Motor neuron (in vitro differentiated cells): ENCODE data around the gene EME1. TPM values are rescaled to one million over a fixed set of nuclear protein-coding genes. Genes with fewer than 3 reads are reported as not detected.
"Not testable (repeated sequence)": the region's sequence is repeated elsewhere in the genome, so short reads cannot be mapped to it uniquely, and the experiment has no call there.

Experiments
- ATAC-seq, 8 experiments: fragments of 200-7000 bp; cut with Tn5 transposase; replicated peaks in 6 of 8; 2 replicates each; pipeline ENCODE4 v1.8.0; 2021; ENCODE audit warnings: mild to moderate bottlenecking in 8 of 8, moderate library complexity in 8 of 8
- H3K27ac ChIP-seq, 2 donors: fragments of 250-450 bp; sonication (Bioruptor Pico); 2 replicates each; pipeline ENCODE4 v1.9.0; 2021; ENCODE audit warnings: antibody characterized with exemption in 2 of 2, mild to moderate bottlenecking in 2 of 2, moderate library complexity in 1 of 2
- H3K4me1 ChIP-seq, 2 donors: fragments of 250-450 bp; sonication (Bioruptor Pico); replicated peaks in 1 of 2; 2 replicates each; pipeline ENCODE4 v1.6.1; 2021; ENCODE audit warnings: antibody characterized with exemption in 2 of 2, mild to moderate bottlenecking in 2 of 2, moderate library complexity in 1 of 2
- H3K4me3 ChIP-seq, 5 donors: fragments of 250-450 bp; sonication (Bioruptor Pico); 2 replicates each; pipeline ENCODE4 v1.9.0; 2021; ENCODE audit warnings: antibody characterized with exemption in 5 of 5, mild to moderate bottlenecking in 5 of 5, moderate library complexity in 4 of 5
- WGBS, 10 experiments: fragments of 450-650 bp; shearing (Covaris generic); methylation state at CpG; one replicate each; pipeline ENCODE4 v1.0.0; 2022; 5-methylcytosine and 5-hydroxymethylcytosine counted together
- in situ Hi-C, 9 experiments: fragments of 400-800 bp; cut with MboI; loops; one replicate each; pipeline ENCODE4 v1.15.0; 2021; ENCODE audit warnings: low sequenced_read_pairs in 9 of 9, low pct_unique_long_range_greater_than_20kb in 2 of 9; ENCODE audit not compliant: unreplicated experiment in 9 of 9
- total RNA-seq, 8 experiments: library from RNA; unstranded; fragments of 300-600 nt; gene quantifications; 2 replicates each; pipeline versions ENCODE4 v1.2.3 to v1.2.4, GENCODE V29; 2022

The EME1 gene
- total RNA-seq, 8 experiments from 2014 or later = 0.66 to 14.5 (median 5.7) TPM

DNA sequence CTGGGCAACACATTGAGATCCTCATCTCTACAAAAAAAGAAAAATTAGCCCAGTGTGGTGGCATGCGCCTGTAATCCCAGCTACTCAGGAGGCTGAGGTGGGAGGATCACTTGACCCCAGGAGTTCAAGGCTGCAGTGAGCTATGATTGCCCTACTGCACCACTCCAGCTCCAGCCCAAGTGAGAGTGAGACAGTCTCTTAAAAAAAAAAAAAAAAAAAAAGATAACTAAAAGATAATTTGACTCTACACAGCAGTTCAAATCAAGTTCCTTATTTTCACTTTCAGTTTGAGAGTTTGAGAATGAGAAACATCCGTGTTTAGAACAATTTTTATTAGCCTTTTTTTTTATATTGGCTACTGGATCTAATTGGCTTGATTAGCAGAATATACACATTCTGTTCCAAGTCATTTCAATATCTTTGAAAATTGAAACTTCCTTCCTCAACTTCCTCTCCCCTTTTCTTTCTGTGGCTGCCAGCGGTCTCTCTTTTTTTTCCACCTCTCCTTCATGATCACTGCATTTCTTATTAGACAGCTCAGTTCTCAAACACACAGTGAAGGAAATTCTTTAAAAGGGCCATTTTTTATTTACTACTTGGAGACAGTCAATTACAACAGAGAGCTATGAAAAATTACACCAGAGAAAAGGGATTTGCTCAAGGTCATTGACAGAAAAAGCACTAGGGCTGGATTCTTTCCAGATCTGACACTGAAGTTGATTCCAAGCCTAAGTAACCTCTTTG lies 48.5 kb downstream of the EME1 start:
- in situ Hi-C loops = no loop called here
- Histone ChIP-seq H3K4me1 (peaks cover 18% of the 10 kb centered on the region in 2 donors), H3K27ac (no peak overlapping the region), H3K4me3 (no peak overlapping the region)
- 11 to 94% (median 66%) methylated on average over 2 to 3 of the region's 3 CpGs; no CpG with 5 or more reads in 1 of the 10 experiments for WGBS, 10 experiments
- ATAC-seq = peak in 2 of 8 experiments; percentile 12 to 25

DNA sequence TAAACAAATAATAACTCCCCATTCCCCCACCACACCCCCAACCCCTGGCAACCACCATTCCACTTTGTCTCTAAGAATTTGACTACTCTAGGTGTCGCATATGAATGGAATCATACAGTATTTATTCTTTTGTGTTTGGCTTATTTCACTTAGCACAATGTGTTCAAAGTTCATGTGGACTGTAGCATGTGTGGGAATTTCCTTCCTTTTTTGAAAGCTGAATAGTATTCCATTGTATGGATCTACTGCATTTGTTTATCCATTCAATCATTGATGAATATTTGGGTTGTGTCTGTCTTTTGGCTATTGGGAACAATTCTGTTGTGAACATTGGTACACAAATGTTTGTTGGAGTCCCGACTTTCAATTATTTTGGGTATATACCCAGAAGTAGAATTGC lies 49.7 kb downstream of the EME1 start:
- no peak overlapping the region for H3K27ac ChIP-seq
- 71 to 100% (median 100%) methylated on average over 1 of the region's 2 CpGs; no CpG with 5 or more reads in 3 of the 10 experiments for WGBS, 10 experiments

DNA sequence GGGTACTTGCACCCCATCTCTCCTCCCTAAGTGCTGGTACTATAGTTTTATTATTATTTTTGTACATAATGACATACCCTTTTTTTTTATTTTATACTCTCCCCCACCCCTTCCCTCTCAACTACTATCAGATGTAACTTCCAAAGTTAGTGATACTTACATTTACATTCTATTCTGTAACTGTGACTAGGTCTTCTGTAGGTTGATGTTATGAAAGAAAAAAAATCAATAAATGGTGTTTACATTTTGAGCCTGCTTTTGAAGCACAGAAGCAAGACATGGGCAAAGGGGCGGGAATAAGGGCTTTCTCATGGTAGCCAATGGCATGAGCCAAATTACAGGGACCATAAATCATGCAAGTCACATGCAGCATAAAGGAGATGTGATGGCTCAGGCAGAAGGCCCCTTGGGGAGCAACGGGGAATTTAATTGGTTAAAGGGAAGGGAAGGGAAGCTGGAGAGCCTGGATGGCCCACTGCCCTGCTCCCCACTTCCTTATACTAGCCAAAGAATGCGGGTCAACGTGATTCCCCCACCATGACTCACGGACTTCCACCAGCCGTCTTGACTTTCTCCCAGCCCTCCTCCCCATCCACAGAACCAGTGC lies 50.6 kb downstream of the EME1 start:
- WGBS, 10 experiments = 14 to 100% (median 47%) methylated on average over 1 to 5 of the region's 6 CpGs
- Histone ChIP-seq H3K27ac (no peak overlapping the region), H3K4me1 (peaks cover 23 to 27% of the 10 kb centered on the region in 2 donors), H3K4me3 (no peak overlapping the region)
- ATAC-seq = peak in 5 of 8 experiments; percentile 10 to 74 (median 70)
- in situ Hi-C loops = no loop called here

More for the DNA sequence above, 49.7 kb downstream of the EME1 start:
- in situ Hi-C loops = no loop called here
- peaks cover 23 to 27% of the 10 kb centered on the region in 2 donors for H3K4me1 ChIP-seq
- H3K4me3 ChIP-seq = no peak overlapping the region
- ATAC-seq = no peak

DNA sequence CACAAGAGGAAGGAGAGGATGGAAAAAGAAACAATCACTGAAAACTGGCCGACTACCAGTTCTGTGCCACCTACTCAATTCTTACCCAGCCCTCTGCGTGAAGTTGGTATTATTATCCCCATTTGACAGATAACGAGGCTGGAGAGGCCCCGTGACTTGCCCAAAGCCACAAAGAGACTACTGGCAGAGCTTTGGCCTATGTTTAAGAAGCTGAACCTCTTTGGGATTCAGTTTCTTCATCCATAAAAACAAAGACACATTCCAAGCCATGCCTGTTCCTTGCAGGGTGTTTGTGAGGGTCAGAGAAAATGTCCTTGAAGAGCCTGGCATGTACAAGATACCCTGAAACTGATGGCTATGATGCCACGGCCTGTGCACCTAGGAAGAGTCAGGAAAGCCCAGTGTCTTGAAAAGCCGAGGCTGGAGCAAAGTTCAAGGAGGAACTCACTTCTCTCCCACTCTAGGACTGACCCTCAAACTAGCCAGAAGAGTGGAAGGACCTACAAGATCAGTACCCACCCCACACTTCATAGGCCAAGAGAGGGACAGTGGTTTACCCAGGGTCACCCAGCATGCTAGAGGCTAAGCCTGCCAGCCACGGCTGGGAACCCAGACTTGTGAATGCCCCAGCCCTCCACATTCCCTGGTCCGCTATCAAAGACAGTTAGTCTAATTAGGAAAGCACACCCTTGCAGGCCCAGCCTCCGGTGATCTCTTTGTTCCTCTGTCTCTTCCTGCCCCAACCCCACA lies 51.4 kb downstream of the EME1 start:
- no peak for ATAC-seq
- in situ Hi-C loops = no loop called here
- Histone ChIP-seq H3K27ac (no peak overlapping the region), H3K4me1 (peaks cover 23 to 27% of the 10 kb centered on the region in 2 donors), H3K4me3 (no peak overlapping the region)
- WGBS, 10 experiments = 56 to 100% (median 88%) methylated on average over 1 to 7 of the region's 9 CpGs; no CpG with 5 or more reads in 2 of the 10 experiments

DNA sequence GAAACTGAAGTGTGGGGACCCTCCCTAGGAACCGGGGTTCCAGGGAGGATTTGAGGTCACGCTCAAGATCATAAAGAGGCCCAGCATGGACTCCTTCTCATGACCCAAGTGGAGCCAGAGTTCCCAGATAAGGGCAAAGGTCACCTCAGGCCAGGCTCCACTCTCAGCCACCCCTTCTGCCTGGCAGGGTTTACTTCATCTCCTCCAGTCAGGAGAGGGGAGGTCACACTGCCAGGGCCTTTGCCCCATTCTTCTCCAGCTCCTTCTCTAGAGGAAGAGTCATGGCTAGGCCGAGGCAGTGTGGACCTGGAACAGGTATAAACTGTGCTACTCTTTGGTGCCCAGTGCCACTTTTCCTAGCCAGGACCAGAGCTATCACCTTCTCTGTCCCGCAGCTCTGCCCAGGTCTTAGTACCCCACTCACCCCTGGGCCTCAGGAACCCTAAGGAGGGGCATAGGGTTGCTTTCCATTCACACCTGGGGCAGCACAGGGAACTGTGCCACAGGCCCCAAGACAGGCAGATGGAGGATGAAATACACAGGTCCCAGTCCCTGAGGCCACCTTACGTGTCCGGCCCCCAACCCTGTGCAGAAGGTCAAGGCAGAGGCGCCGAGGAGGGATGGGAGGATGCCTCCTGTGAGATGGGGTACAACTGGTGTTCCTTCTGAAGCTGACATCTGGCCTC lies 52.1 kb downstream of the EME1 start:
- in situ Hi-C loops = no loop called here
- H3K27ac ChIP-seq = peak overlapping the region in 1 of 2 donors; percentile 29
- 90 to 100% (median 100%) methylated on average over 1 to 4 of the region's 8 CpGs; no CpG with 5 or more reads in 3 of the 10 experiments for WGBS, 10 experiments
- peak overlapping the region in 3 of 5 donors; percentile 32 to 43 (median 36) for H3K4me3 ChIP-seq
- ATAC-seq = peak in 1 of 8 experiments; percentile 8
- H3K4me1 ChIP-seq = peaks cover 23 to 27% of the 10 kb centered on the region in 2 donors

DNA sequence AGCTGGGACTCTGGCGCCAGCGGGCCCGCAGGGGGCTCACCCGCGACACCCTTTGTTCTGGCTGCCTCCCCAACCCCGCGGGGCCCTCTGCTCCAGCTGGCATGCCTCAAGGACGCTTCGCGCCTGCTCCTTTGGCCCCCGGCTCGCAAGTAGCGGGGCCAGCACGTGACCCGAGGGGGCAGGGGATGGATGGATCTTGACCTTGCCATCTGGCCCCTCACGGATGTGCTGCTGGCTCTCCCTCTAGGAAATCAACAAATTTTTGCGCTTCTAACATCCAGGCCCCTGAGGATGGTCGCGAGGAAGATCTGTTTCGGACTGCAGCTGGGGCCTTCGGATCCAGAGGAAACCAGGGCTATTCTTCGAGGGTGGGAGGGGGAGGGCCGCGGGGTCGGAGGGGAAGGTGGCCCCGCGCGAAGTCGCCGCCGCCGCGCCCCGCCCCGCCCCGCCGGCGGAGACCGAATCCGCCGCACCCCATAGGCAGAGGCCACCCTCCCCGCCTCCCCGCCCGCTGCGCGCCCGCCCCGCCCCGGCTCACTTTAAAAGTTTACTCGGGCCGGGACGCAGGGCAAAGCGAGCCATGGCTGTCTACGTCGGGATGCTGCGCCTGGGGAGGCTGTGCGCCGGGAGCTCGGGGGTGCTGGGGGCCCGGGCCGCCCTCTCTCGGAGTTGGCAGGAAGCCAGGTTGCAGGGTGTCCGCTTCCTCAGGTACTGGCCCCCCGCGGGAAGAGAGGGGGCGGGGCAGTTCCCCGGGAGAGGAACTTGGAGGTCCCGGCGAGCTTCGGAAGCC lies 52.8 kb downstream of the EME1 start, which contains the start of gene ACSF2:
ACSF2 (plus strand) TSS at position 537 of the 790 bp plus-strand sequence; CDS start at position 581, 44 bp downstream.
- in situ Hi-C loops = no loop called here

DNA sequence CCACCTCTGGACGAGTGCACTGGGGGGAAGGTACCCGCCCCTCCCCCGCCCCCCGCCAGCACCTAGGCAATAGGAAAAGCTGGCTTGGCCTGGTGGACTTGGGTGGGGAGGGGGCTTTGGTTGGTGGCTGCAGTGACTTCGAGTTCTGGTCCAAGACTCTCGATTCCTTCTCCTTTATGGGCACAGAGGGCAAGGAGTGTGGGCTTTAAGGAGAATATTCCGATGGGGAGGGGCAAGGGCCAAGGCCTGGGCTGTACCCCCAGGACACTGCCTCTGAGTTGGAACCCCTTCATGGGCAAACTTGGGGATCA lies 53.4 kb downstream of the EME1 start:
- WGBS, 10 experiments = 0% methylated on average over 1 of the region's 7 CpGs; no CpG with 5 or more reads in 9 of the 10 experiments
- Histone ChIP-seq H3K27ac (peak overlapping the region in 1 of 2 donors; percentile 8), H3K4me1 (peaks cover 23 to 27% of the 10 kb centered on the region in 2 donors), H3K4me3 (peak overlapping the region in 4 of 5 donors; percentile 21 to 43 (median 34))
- ATAC-seq = peak in 1 of 8 experiments; percentile 17
- in situ Hi-C loops = no loop called here

More for the DNA sequence above, 52.8 kb downstream of the EME1 start, which contains the start of gene ACSF2:
- 0 to 20% (median 3%) methylated on average over 1 to 11 of the region's 70 CpGs; no CpG with 5 or more reads in 6 of the 10 experiments for WGBS, 10 experiments
- peaks cover 23 to 27% of the 10 kb centered on the region in 2 donors for H3K4me1 ChIP-seq
- peak within 1 kb of the TSS in 1 of 2 donors; percentile 29 for H3K27ac ChIP-seq
- peak within 1 kb of the TSS; percentile 7 to 43 (median 32) for H3K4me3 ChIP-seq
- peak; percentile 62 to 90 (median 67) for ATAC-seq

DNA sequence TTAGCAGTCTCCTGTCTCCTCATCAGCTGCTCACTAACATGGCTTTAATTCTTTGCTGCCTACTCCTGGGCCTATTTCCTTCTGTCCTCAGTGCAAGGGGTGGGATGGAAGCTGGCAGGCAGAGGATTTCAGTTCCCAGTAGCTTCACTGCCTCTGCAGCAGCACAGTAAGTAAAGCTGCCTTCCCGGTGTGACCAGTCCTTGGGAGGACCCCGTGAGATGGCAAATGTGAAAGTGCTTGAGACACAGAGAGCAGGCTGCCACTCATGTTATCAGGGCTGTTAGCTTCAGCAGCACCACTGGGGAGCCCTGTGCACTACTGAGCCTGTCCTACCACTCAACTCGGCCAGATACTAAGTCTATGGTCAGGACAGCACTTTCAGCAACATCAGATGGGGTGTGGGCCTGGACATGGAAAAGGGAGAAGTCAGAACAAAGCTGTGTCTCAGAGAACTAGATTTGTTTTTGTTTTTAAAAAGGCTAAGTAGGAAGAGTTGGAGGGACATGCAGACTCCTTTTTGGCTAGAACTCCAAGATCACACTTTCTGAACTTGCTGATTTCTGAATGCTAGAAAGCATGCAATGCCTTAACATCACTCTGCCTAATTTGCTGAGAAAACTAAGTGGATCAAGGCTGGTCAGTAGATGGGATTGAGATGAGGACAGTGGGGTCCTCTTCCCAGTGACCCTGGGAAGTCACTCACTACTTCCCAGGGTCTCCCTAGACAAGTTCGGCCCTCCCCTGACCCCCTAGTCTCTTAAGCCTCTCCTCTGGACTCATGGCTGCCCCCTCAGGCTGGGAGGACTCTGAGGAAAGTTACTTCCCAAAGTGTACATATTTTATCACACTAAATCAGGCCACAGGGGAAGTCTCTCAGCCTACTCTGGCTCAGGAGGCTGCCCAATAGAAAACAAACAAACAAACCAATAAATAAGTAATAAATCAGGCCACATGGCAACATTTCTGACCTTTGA lies 54.1 kb downstream of the EME1 start:
- ATAC-seq = peak; percentile 20 to 65 (median 44)
- 0 to 83% (median 20%) methylated on average over 1 to 3 of the region's 4 CpGs; no CpG with 5 or more reads in 3 of the 10 experiments for WGBS, 10 experiments
- in situ Hi-C loops = no loop called here
- H3K4me1 ChIP-seq = peaks cover 23 to 27% of the 10 kb centered on the region in 2 donors
- peak overlapping the region in 4 of 5 donors; percentile 21 to 43 (median 34) for H3K4me3 ChIP-seq
- H3K27ac ChIP-seq = peak overlapping the region in 1 of 2 donors; percentile 8

DNA sequence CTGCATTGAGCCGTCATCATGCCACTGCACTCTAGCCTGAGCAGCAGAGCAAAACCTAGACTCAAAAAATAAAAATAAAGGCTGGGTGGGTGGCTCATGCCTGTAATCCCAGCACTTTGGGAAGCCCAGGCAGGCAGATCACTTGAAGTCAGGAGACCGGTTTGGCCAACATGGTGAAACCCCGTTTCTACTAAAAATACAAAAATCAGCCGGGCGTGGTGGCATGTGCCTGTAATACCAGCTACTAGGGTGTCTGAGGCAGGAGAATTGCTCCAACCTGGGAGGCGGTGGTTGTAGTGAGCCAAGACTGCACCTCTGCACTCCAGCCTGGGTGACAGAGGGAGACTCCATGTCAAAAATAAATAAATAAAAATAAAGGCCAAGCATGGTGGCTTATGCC lies 55.1 kb downstream of the EME1 start:
- peaks cover 23 to 27% of the 10 kb centered on the region in 2 donors for H3K4me1 ChIP-seq
- ATAC-seq, in situ Hi-C loops, H3K27ac ChIP-seq, H3K4me3 ChIP-seq: not testable (repeated sequence)
- whole genome bisulfite sequencing, 10 experiments = 0 to 100% (median 93%) methylated on average over 1 to 5 of the region's 6 CpGs; no CpG with 5 or more reads in 1 of the 10 experiments

DNA sequence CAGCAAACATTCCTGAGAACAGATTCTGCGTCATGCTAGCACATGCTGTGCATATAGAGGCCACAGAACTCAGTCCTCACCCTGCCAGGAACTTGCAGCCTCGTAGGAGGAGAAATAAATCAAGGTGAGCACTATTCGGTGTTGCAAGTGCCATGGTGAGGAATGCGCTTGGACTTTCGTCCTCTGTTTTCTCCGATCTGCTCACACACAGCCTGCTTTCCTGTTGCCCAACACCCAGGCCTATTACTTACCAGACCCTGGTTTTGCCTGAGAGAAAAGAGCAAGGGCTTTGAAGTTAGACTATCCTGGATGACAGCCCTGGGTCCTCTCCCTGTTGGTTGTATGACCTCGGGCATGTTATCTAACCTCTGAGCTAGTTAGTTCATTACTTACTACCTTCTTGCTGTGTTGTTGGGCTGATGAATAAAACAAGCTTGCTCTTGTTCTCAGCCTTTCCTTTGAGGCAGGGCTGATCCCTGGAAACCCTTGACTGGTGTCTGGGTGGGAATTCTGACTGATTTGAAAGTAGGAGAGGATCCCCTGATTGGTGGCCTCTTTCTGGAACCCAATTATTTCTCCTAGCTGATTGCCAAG lies 55.9 kb downstream of the EME1 start:
- 14 to 78% (median 75%) methylated on average over 1 to 5 of the region's 7 CpGs; no CpG with 5 or more reads in 4 of the 10 experiments for WGBS, 10 experiments
- H3K4me3 ChIP-seq = no peak overlapping the region
- in situ Hi-C loops = no loop called here
- H3K4me1 ChIP-seq = peaks cover 18 to 23% of the 10 kb centered on the region in 2 donors
- no peak overlapping the region for H3K27ac ChIP-seq
- peak in 2 of 8 experiments; percentile 46 to 50 for ATAC-seq
